Nephron progenitor cell (in vitro differentiated cells): ENCODE results near the gene SNTB2.

Experiments
- DNase-seq: peaks from one replicate; pipeline ENCODE4 v3.0.0; 2021
- H3K27ac Mint-ChIP-seq: 2 replicates; pipeline ENCODE4 v1.8.0; 2021; ENCODE audit warnings: mild to moderate bottlenecking, moderate library complexity, mixed read lengths
- H3K27me3 Mint-ChIP-seq: 2 replicates; pipeline ENCODE4 v1.8.0; 2021; ENCODE audit warnings: mild to moderate bottlenecking, low read depth, mixed read lengths; ENCODE audit not compliant: poor library complexity
- H3K36me3 Mint-ChIP-seq: 2 replicates; pipeline ENCODE4 v1.8.0; 2021; ENCODE audit warnings: low read depth, mixed read lengths
- H3K4me1 Mint-ChIP-seq: 2 replicates; pipeline ENCODE4 v1.8.0; 2021; ENCODE audit warnings: mixed read lengths
- H3K4me3 Mint-ChIP-seq: 2 replicates; pipeline ENCODE4 v1.8.0; 2021; ENCODE audit warnings: mild to moderate bottlenecking, moderate library complexity, mixed read lengths
- H3K9me3 Mint-ChIP-seq: 2 replicates; pipeline ENCODE4 v1.8.0; 2021; ENCODE audit warnings: mild to moderate bottlenecking, moderate library complexity, mixed read lengths
- CTCF ChIP-seq: fragments of 200-600 bp; sonication (generic); IDR thresholded peaks from 2 replicates; pipeline ENCODE4 v1.5.0; 2021; ENCODE audit warnings: antibody characterized with exemption

SNTB2 gene

DNA sequence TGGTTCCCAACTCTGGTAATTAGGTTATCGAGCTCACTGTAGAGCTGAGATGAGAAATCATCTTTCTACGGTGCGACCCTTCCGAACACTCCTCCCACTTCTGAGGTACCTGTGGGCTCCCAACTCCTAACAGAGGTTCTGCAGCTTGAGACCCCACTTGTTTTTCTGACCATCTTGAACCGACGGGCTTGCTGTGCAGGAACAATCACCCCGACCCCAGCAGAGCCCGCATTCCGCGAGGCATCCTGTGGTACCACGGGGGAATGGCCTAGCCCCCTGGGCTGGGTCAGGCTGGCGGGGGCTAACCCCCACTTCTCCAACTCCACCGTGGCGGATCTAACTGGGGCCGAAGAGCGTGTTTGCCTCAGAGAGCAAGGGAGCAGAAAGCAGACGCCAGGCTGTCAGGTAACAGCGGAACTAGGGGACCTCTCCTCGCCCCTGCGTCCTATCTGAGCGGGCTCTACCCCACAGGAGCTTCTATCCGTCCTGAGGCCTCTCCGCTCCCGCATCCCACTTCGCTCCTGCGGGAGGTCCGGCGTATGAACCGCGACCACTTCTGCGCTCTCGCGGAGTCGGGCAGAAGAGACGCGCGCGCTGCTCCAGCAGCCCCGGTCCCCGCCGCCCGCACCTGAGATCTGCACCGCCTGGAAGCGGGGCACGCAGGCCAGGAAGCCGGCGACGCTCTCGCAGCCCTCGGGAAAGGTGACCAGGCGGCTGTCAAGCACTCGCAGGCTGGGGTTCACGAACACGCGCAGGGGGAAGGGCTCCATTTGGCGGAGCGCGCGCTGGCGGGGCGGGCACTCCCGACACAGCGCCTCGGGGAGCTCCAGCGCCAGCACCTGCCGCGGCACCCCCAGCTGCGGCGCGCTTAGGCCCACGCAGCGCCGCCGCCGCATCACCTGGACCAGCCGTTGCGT is 142.7 kb downstream of the SNTB2 start:
- peaks cover 42% of the 10 kb centered on the region for H3K4me1 Mint-ChIP-seq
- DNase-seq: peak; percentile 50
- H3K36me3 Mint-ChIP-seq: peaks cover 52% of the 10 kb centered on the region
- no peak for TF ChIP-seq CTCF
- H3K4me3 Mint-ChIP-seq: peak overlapping the region; percentile 86
- H3K27me3 Mint-ChIP-seq: no peaks in the 10 kb centered on the region
- H3K27ac Mint-ChIP-seq: no peak overlapping the region
- H3K9me3 Mint-ChIP-seq: no peaks in the 10 kb centered on the region

- peaks cover 37% of the 10 kb centered on the region for H3K4me1 Mint-ChIP-seq
- peak within 1 kb of the TSS; percentile 95 for H3K27ac Mint-ChIP-seq
- no peaks in the 10 kb centered on the region for H3K9me3 Mint-ChIP-seq
Measured at GRCh38 chr16:69330286-69331109, 143.5 kb downstream of the SNTB2 start, which contains the start of gene PDF. PDF (minus strand) TSS chr16:69330588; CDS start chr16:69330570, 18 bp downstream.

DNA sequence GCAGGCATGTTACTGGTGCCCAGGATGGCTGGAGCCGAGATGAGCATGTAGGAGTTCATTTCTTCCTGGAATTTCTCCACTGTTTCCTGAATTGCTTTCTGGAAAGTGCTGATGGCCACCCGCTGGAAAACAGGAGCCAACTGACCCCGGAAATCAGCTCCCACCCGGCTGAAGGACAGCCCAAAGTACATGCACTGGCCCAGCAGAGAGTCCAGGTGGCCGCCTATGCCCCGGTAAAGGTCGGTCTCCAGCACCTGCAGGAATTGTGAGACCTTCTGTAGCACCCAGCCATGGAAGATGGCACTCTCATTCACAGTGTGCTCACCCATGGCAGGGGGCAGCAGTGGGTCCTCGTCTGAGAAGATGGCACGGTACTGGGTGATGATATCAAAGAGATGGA is 147.7 kb downstream of the SNTB2 start:
- peaks cover 57% of the 10 kb centered on the region for H3K36me3 Mint-ChIP-seq
- no peaks in the 10 kb centered on the region for H3K27me3 Mint-ChIP-seq
- H3K4me1 Mint-ChIP-seq: peaks cover 35% of the 10 kb centered on the region
- no peaks in the 10 kb centered on the region for H3K9me3 Mint-ChIP-seq
- H3K27ac Mint-ChIP-seq: no peak overlapping the region
- DNase-seq: no peak
- H3K4me3 Mint-ChIP-seq: no peak overlapping the region
- no peak for TF ChIP-seq CTCF

More at GRCh38 chr16:69330286-69331109, 143.5 kb downstream of the SNTB2 start, which contains the start of gene PDF:
- peak; percentile 94 for DNase-seq
- peaks cover 53% of the 10 kb centered on the region for H3K36me3 Mint-ChIP-seq
- H3K4me3 Mint-ChIP-seq: peak within 1 kb of the TSS; percentile 86
- no peak for TF ChIP-seq CTCF
- no peaks in the 10 kb centered on the region for H3K27me3 Mint-ChIP-seq

DNA sequence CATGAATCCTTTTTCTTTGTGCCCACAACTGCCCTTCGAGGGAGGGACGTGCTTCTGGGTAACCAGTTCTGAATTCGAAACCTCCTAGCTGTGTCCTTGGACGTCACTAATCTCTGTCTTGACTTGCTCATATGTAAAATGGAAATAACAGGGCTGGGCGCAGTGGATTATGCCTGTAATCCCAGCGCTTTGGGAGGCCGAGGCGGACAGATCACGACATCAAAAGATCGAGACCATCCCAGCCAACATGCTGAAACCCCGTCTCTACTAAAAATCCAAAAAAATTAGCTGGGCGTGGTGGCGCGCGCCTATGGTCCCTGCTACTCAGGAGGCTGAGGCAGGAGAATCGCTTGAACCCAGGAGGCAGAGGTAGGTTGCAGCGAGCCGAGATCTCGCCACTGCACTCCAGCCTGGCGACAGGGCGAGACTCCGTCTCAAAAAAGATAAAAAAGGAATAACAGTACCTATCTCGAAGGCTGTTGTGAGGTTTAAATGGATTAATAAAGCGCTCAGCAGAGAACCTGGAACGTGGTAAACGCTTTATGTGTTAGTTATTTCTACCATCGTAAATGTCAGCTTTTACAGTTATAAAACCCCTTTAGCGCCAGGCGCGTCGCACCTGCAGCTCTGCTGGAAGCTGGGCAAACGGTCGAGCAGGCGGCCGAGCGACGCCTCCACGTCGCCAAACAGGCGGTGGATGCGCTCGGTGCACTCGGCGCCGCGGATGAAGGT is 151.8 kb downstream of the SNTB2 start:
- Mint-ChIP-seq H3K27ac (peak overlapping the region; percentile 82), H3K9me3 (no peaks in the 10 kb centered on the region), H3K36me3 (peaks cover 55% of the 10 kb centered on the region), H3K27me3 (no peaks in the 10 kb centered on the region), H3K4me1 (peaks cover 42% of the 10 kb centered on the region), H3K4me3 (peak overlapping the region; percentile 100)
- no peak for TF ChIP-seq CTCF
- no peak for DNase-seq

- Mint-ChIP-seq H3K27ac (peak within 1 kb of the TSS; percentile 99), H3K27me3 (no peaks in the 10 kb centered on the region), H3K4me1 (peaks cover 42% of the 10 kb centered on the region), H3K9me3 (no peaks in the 10 kb centered on the region), H3K4me3 (peak within 1 kb of the TSS; percentile 100), H3K36me3 (peaks cover 48% of the 10 kb centered on the region)
- TF ChIP-seq CTCF: peak; percentile 82
- DNase-seq: peak; percentile 93
Measured at GRCh38 chr16:69339289-69340094, 152.5 kb downstream of the SNTB2 start, which contains the start of the genes COG8 and NIP7. COG8 (minus strand) TSS chr16:69339564; CDS start chr16:69339552, 12 bp downstream. NIP7 (plus strand) TSS chr16:69339772; CDS start chr16:69339830, 58 bp downstream.
